H9 (cell line): ENCODE measurements around the gene ALG12. TPM values are rescaled to one million over a fixed set of nuclear protein-coding genes. Genes with fewer than 3 reads are reported as not detected.

Experiments used
- DNase-seq: peaks from one replicate; pipeline ENCODE4 v3.0.0-alpha.2; 2017
- H2AFZ ChIP-seq: one replicate; pipeline ENCODE4 v1.6.1; 2013; ENCODE audit warnings: mild to moderate bottlenecking, low read length, control low read depth, moderate library complexity
- H2AK5ac ChIP-seq: 2 replicates; pipeline ENCODE4 v1.6.1; 2013; ENCODE audit warnings: low read length, control low read depth, mixed read lengths; ENCODE audit not compliant: insufficient read length
- H2BK120ac ChIP-seq: one replicate; pipeline ENCODE4 v1.6.1; 2013; ENCODE audit warnings: low read depth, mild to moderate bottlenecking, low read length, control low read depth, inconsistent platforms; ENCODE audit not compliant: poor library complexity, severe bottlenecking
- H2BK12ac ChIP-seq: 2 replicates; pipeline ENCODE4 v1.6.1; 2013; ENCODE audit warnings: low read length, control low read depth, mixed read lengths, low read depth; ENCODE audit not compliant: insufficient read length
- H2BK15ac ChIP-seq: 2 replicates; pipeline ENCODE4 v1.6.1; 2013; ENCODE audit warnings: low read depth, low read length, control low read depth
- H2BK20ac ChIP-seq: one replicate; pipeline ENCODE4 v1.6.1; 2013; ENCODE audit warnings: low read depth, mild to moderate bottlenecking, low read length, control low read depth, inconsistent platforms; ENCODE audit not compliant: poor library complexity, severe bottlenecking
- H2BK5ac ChIP-seq: 2 replicates; pipeline ENCODE4 v1.6.1; 2013; ENCODE audit warnings: low read length, control low read depth, mixed read lengths; ENCODE audit not compliant: insufficient read length
- H3K14ac ChIP-seq: 2 replicates; pipeline ENCODE4 v1.6.1; 2013; ENCODE audit warnings: low read length, control low read depth; ENCODE audit not compliant: insufficient read depth
- H3K18ac ChIP-seq: 2 replicates; pipeline ENCODE4 v1.6.1; 2013; ENCODE audit warnings: low read depth, mild to moderate bottlenecking, mixed read lengths, low read length, control low read depth; ENCODE audit not compliant: insufficient read length
- H3K23ac ChIP-seq: 2 replicates; pipeline ENCODE4 v1.6.1; 2013; ENCODE audit warnings: low read length, control low read depth, mixed read lengths, low read depth; ENCODE audit not compliant: insufficient read length
- H3K23me2 ChIP-seq: 2 replicates; pipeline ENCODE4 v1.6.1; 2013; ENCODE audit warnings: low read depth, mild to moderate bottlenecking, mixed read lengths, low read length, control low read depth; ENCODE audit not compliant: insufficient read length, poor library complexity, severe bottlenecking
- H3K27ac ChIP-seq: 2 replicates; pipeline ENCODE4 v1.5.1; 2013; ENCODE audit warnings: low read length, control low read depth, mixed read lengths, low read depth; ENCODE audit not compliant: insufficient read length
- H3K27me3 ChIP-seq: 2 replicates; pipeline ENCODE4 v1.6.1; 2013; ENCODE audit warnings: low read length, control low read depth, inconsistent platforms; ENCODE audit not compliant: insufficient read depth
- H3K4ac ChIP-seq: 2 replicates; pipeline ENCODE4 v1.6.1; 2013; ENCODE audit warnings: low read depth, mild to moderate bottlenecking, control low read depth, inconsistent platforms, low read length, moderate library complexity
- H3K4me1 ChIP-seq: 2 replicates; pipeline ENCODE4 v1.6.1; 2013; ENCODE audit warnings: low read length, control low read depth, inconsistent platforms; ENCODE audit not compliant: insufficient read depth
- H3K4me2 ChIP-seq: 2 replicates; pipeline ENCODE4 v1.6.1; 2013; ENCODE audit warnings: low read length, control low read depth, mixed read lengths; ENCODE audit not compliant: insufficient read length, insufficient read depth
- H3K56ac ChIP-seq: 2 replicates; pipeline ENCODE4 v1.6.1; 2013; ENCODE audit warnings: low read depth, mild to moderate bottlenecking, mixed read lengths, low read length, control low read depth; ENCODE audit not compliant: insufficient read length
- H3K79me1 ChIP-seq: 2 replicates; pipeline ENCODE4 v1.6.1; 2013; ENCODE audit warnings: low read depth, mild to moderate bottlenecking, moderate library complexity, low read length, control low read depth, inconsistent platforms; ENCODE audit not compliant: insufficient read depth, poor library complexity, severe bottlenecking
- H3K79me2 ChIP-seq: 2 replicates; pipeline ENCODE4 v1.6.1; 2013; ENCODE audit warnings: low read length, control low read depth, inconsistent platforms; ENCODE audit not compliant: insufficient read depth
- H3K9ac ChIP-seq: 2 replicates; pipeline ENCODE4 v1.6.1; 2013; ENCODE audit warnings: low read length, control low read depth, mixed read lengths; ENCODE audit not compliant: insufficient read length; ENCODE audit errors: extremely low read depth
- H3K9me3 ChIP-seq: one replicate; pipeline ENCODE4 v1.6.1; 2013; ENCODE audit warnings: low read depth, low read length, inconsistent platforms; ENCODE audit not compliant: control insufficient read depth
- H3T11ph ChIP-seq: one replicate; pipeline ENCODE4 v1.6.1; 2013; ENCODE audit warnings: mild to moderate bottlenecking, low read length, control low read depth, inconsistent platforms
- H4K20me1 ChIP-seq: one replicate; pipeline ENCODE4 v1.6.1; 2013; ENCODE audit not compliant: control insufficient read depth, insufficient read length, insufficient read depth
- H4K5ac ChIP-seq: 2 replicates; pipeline ENCODE4 v1.6.1; 2013; ENCODE audit warnings: low read depth, mild to moderate bottlenecking, mixed read lengths, low read length, control low read depth; ENCODE audit not compliant: insufficient read length
- H4K8ac ChIP-seq: replicated peaks from 2 replicates; pipeline ENCODE4 v1.6.1; 2013; ENCODE audit warnings: low read length, control low read depth, mixed read lengths, low read depth; ENCODE audit not compliant: insufficient read length
- H4K91ac ChIP-seq: 2 replicates; pipeline ENCODE4 v1.6.1; 2013; ENCODE audit warnings: low read depth, mild to moderate bottlenecking, moderate library complexity, mixed read lengths, low read length, control low read depth; ENCODE audit not compliant: insufficient read length
- H3K27ac Mint-ChIP-seq, 3 experiments: 2 replicates in 2 of 3; 3 replicates in 1 of 3; pipeline ENCODE4 v1.8.0; 2020 to 2021; ENCODE audit warnings: mixed read lengths in 3 of 3, mild to moderate bottlenecking in 1 of 3, moderate library complexity in 1 of 3
- H3K27me3 Mint-ChIP-seq: 2 replicates; pipeline ENCODE4 v1.8.0; 2021; ENCODE audit warnings: low read depth, mild to moderate bottlenecking, moderate library complexity, mixed read lengths
- H3K36me3 Mint-ChIP-seq, 3 experiments: 2 replicates in 2 of 3; 3 replicates in 1 of 3; pipeline ENCODE4 v1.8.0; 2020 to 2021; ENCODE audit warnings: low read depth in 3 of 3, mixed read lengths in 3 of 3; ENCODE audit not compliant: insufficient read depth in 1 of 3
- H3K4me1 Mint-ChIP-seq, 2 experiments: 2 replicates each; pipeline ENCODE4 v1.8.0; 2020; ENCODE audit warnings: mixed read lengths in 2 of 2
- H3K4me3 Mint-ChIP-seq, 2 experiments: 2 replicates in 1 of 2; 3 replicates in 1 of 2; pipeline ENCODE4 v1.8.0; 2020 to 2021; ENCODE audit warnings: mild to moderate bottlenecking in 2 of 2, mixed read lengths in 2 of 2, moderate library complexity in 1 of 2
- H3K9me3 Mint-ChIP-seq, 2 experiments: 2 replicates in 1 of 2; 3 replicates in 1 of 2; pipeline ENCODE4 v1.8.0; 2020; ENCODE audit warnings: mild to moderate bottlenecking in 2 of 2, mixed read lengths in 2 of 2, moderate library complexity in 1 of 2
- CTCF ChIP-seq: fragments of 200-600 bp; sonication (generic); conservative IDR thresholded peaks from 3 replicates; pipeline ENCODE4 v1.8.0; 2021; ENCODE audit warnings: antibody characterized with exemption, mild to moderate bottlenecking
- WGBS: extraction: QIAGEN DNeasy Blood & Tissue Kit; methylation state at CpG from one replicate; pipeline ENCODE4 v1.1.7; 2013; ENCODE audit warnings: missing lambda C conversion rate, low lambda C conversion rate, mixed read lengths; ENCODE audit not compliant: insufficient read length; ENCODE audit errors: extremely low coverage; 5-methylcytosine and 5-hydroxymethylcytosine counted together
- total RNA-seq: library from RNA; stranded (reverse); gene quantifications from 2 replicates; pipeline ENCODE4 v1.2.1, GENCODE V29; 2021

The ALG12 gene
- total RNA-seq, 1 experiment from 2014 or later = 19.2 TPM

- Histone ChIP-seq H2BK20ac (no peak overlapping the region), H3K18ac (no peak overlapping the region), H3K9ac (no peak overlapping the region), H4K8ac (no peak overlapping the region), H3K23ac (no peak overlapping the region), H4K91ac (no peak overlapping the region), H2BK5ac (no peak overlapping the region), H2BK12ac (no peak overlapping the region), H3T11ph (no peak overlapping the region), H4K5ac (no peak overlapping the region), H3K4me1 (no peaks in the 10 kb centered on the region), H3K9me3 (peaks cover 4% of the 10 kb centered on the region), H3K14ac (no peak overlapping the region), H3K56ac (no peak overlapping the region), H3K79me1 (peaks cover 19% of the 10 kb centered on the region), H3K79me2 (peaks cover 23% of the 10 kb centered on the region; the same call in 1 of the 2 replicates), H3K27me3 (no peaks in the 10 kb centered on the region), H3K4ac (no peak overlapping the region), H3K27ac (no peak overlapping the region), H4K20me1 (no peaks in the 10 kb centered on the region), H2AK5ac (no peak overlapping the region), H3K23me2 (no peaks in the 10 kb centered on the region), H3K4me2 (no peak overlapping the region), H2AFZ (no peak overlapping the region), H2BK120ac (no peak overlapping the region), H2BK15ac (no peak overlapping the region)
- no CpG with 5 or more reads among the region's 14 CpGs for WGBS
- Mint-ChIP-seq H3K4me1 (peaks cover 9 to 13% of the 10 kb centered on the region in 2 experiments), H3K27ac (no peak overlapping the region; a peak in 1 of 7 replicates), H3K36me3 (peaks cover 54 to 63% (median 54%) of the 10 kb centered on the region in 3 experiments), H3K9me3 (peaks cover 46 to 51% of the 10 kb centered on the region in 2 experiments), H3K4me3 (no peak overlapping the region), H3K27me3 (no peaks in the 10 kb centered on the region)
- no peak for DNase-seq
- TF ChIP-seq CTCF = no peak
These were observed 48.2 kb downstream of the ALG12 start for GRCh38 chr22:49869845-49870712.
